Heart left ventricle (tissue), 16 donors: ENCODE measurements around the gene ME1. TPM values are rescaled to one million over a fixed set of nuclear protein-coding genes. Genes with fewer than 3 reads are reported as not detected.

Experiments used
- ATAC-seq, 4 donors: fragments of 200-7000 bp; cut with Tn5 transposase; one replicate each; pipeline ENCODE4 v1.9.1; 2020 to 2022; ENCODE audit warnings: moderate library complexity in 4 of 4, mild to moderate bottlenecking in 3 of 4, moderate number of reproducible peaks in 1 of 4
- DNase-seq, 5 donors: peaks; one replicate each; pipeline ENCODE4 v3.0.0-alpha.2; 2020
- H3K27ac ChIP-seq, 12 donors: fragments of 200-600 bp; sonication (generic) in 4 of 12; one replicate each; pipeline versions ENCODE4 v1.5.0 to v1.8.0; 2016 to 2022; ENCODE audit warnings: mild to moderate bottlenecking in 2 of 12
- H3K27me3 ChIP-seq, 9 donors: fragments of 200-600 bp; sonication (generic) in 2 of 9; one replicate each; pipeline versions ENCODE4 v1.5.1 to v1.8.0; 2016 to 2022; ENCODE audit warnings: mild to moderate bottlenecking in 3 of 9
- H3K36me3 ChIP-seq, 9 donors: fragments of 200-600 bp; sonication (generic) in 2 of 9; one replicate each; pipeline versions ENCODE4 v1.5.0 to v1.8.0; 2018 to 2022; ENCODE audit warnings: mild to moderate bottlenecking in 2 of 9
- H3K4me1 ChIP-seq, 12 donors: fragments of 200-600 bp; sonication (generic) in 4 of 12; one replicate each; pipeline versions ENCODE4 v1.5.0 to v1.8.0; 2016 to 2022; ENCODE audit warnings: mild to moderate bottlenecking in 3 of 12
- H3K4me3 ChIP-seq, 12 donors: fragments of 200-600 bp; sonication (generic) in 4 of 12; one replicate each; pipeline versions ENCODE4 v1.5.0 to v1.8.0; 2017 to 2022; ENCODE audit warnings: mild to moderate bottlenecking in 9 of 12, moderate library complexity in 4 of 12
- H3K9me3 ChIP-seq, 12 donors: fragments of 200-600 bp; sonication (generic) in 4 of 12; one replicate each; pipeline versions ENCODE4 v1.5.0 to v1.8.0; 2016 to 2022; ENCODE audit warnings: mild to moderate bottlenecking in 1 of 12
- CTCF ChIP-seq, 12 donors: fragments of 200-600 bp; sonication (generic) in 4 of 12; IDR thresholded peaks; one replicate each; pipeline versions ENCODE4 v1.5.0 to v1.8.0; 2018 to 2022; ENCODE audit warnings: antibody characterized with exemption in 12 of 12, mild to moderate bottlenecking in 5 of 12
- POLR2A ChIP-seq, 2 donors: fragments of 450-650 bp; IDR thresholded peaks; one replicate each; pipeline ENCODE4 v1.6.1; 2017; ENCODE audit warnings: antibody characterized with exemption in 2 of 2, mild to moderate bottlenecking in 2 of 2, moderate library complexity in 2 of 2
- WGBS, 4 donors: extraction: QIAGEN DNeasy Blood & Tissue Kit in 2 of 4; methylation state at CpG; one replicate each; pipeline versions ENCODE4 v1.1.5 to v1.1.7; 2013 to 2018; 5-methylcytosine and 5-hydroxymethylcytosine counted together
- intact Hi-C, 10 donors: fragments of 100-400 bp; cut with DNase I; formaldehyde crosslinking; loops; one replicate each; pipeline versions ENCODE4 v1.11.1 to v1.14.2; 2022
- polyA plus RNA-seq, 2 donors: library from polyadenylated mRNA; stranded (reverse); fragments of 200-250 nt; gene quantifications; one replicate each; pipeline ENCODE4 v1.2.3, GENCODE V29; 2013
- total RNA-seq, 9 donors: library from RNA; depleted of rRNA in 2 of 9; stranded (reverse); fragments of >200 nt in 2 of 9; fragmentation: NEBNext Ultra II Directional in 3 of 9; extraction: Animal tissue kit (Norgen Biotek cat#: 25700) in 3 of 9; gene quantifications; one replicate each; pipeline versions ENCODE4 v1.1.0 to v1.2.4, GENCODE V29; 2016 to 2023
- donor health status: ischemic (EF 13 %, LVEDD 7.1; RV severe dilation, severe dysfunction).
- donor health status: healthy with polysubstance abuse.
- donor health status: DM: no; HTN: yes; CAD: no.
- donor health status: DM: no; HTN: no; CAD: no.
- donor health status: ischemic (EF 25% LVEDD 6.9; RV normal size, moderate dysfunction).
- donor health status: ischemic (EF 25% LVEDD 5.7; RV mildly dilated, moderate dysfunction).
- donor health status: healthy.
- donor health status: DM: yes; HTN: yes; CAD: no.
- donor health status: ischemic (EF 35%, LVEDD 5.7; RV mildly dilated, moderate dysfunction).
- donor health status: nonischemic (EF 11% LVEDD 7.7; RV severe dilation, severe dysfunction).
- donor health status: DM: yes; HTN: yes; CAD: no.
- donor health status: PGD.
- donor health status: ischemic (EF 29% LVEDD 5.4; RV normal size, mild dysfunction).
- donor health status: nonischemic (EF 23%, LVEDD 6.1; RV moderate dilation, normal function).

The ME1 gene
- total and polyA plus RNA-seq, 11 donors, result 7.0 to 28.5 (median 18.1) TPM

GRCh38 chr6:83467620-83468036, 36.8 kb upstream of the ME1 start:
- Histone ChIP-seq H3K4me3 (no peak overlapping the region), H3K27ac (peak overlapping the region in 1 of 12 donors; percentile 86), H3K36me3 (no peaks in the 10 kb centered on the region), H3K27me3 (no peaks in the 10 kb centered on the region), H3K9me3 (no peaks in the 10 kb centered on the region), H3K4me1 (peaks cover 0 to 76% (median 0%) of the 10 kb centered on the region in 12 donors)
- TF ChIP-seq POLR2A (IDR thresholded peaks at IDR 0.05) (no peak), CTCF (IDR thresholded peaks at IDR 0.05) (no peak)
- peak; percentile 31 to 68 (median 53) for DNase-seq
- 58 to 71% (median 66%) methylated on average over 3 of the region's 3 CpGs for WGBS, 4 donors
- intact Hi-C loops, result loop anchor here in 1 of 10 donors (2.0 kb wide), 1 partner anchor 43 kb away; no protein-coding TSS in a partner anchor
- ATAC-seq, result peak in 3 of 4 donors; percentile 51 to 81 (median 62)

GRCh38 chr6:83466328-83466727, 35.5 kb upstream of the ME1 start:
- H3K9me3 ChIP-seq, result no peaks in the 10 kb centered on the region
- no peaks in the 10 kb centered on the region for H3K27me3 ChIP-seq
- H3K4me1 ChIP-seq, result peaks cover 0 to 63% (median 0%) of the 10 kb centered on the region in 12 donors
- no peaks in the 10 kb centered on the region for H3K36me3 ChIP-seq
- no peak for TF ChIP-seq CTCF (IDR thresholded peaks at IDR 0.05)
- TF ChIP-seq POLR2A (IDR thresholded peaks at IDR 0.05), result no peak
- H3K4me3 ChIP-seq, result no peak overlapping the region
- ATAC-seq (no peak), DNase-seq (no peak)
- 85 to 90% (median 86%) methylated on average over 6 of the region's 6 CpGs for WGBS, 4 donors
- intact Hi-C loops, result no loop called here
- peak overlapping the region in 1 of 12 donors; percentile 86 for H3K27ac ChIP-seq

GRCh38 chr6:83464381-83465140, 33.7 kb upstream of the ME1 start:
- WGBS, 4 donors, result 89 to 96% (median 91%) methylated on average over 5 of the region's 5 CpGs
- Histone ChIP-seq H3K9me3 (no peaks in the 10 kb centered on the region), H3K4me1 (peaks cover 0 to 51% (median 0%) of the 10 kb centered on the region in 12 donors), H3K4me3 (no peak overlapping the region), H3K27ac (peak overlapping the region in 1 of 12 donors; percentile 47), H3K27me3 (no peaks in the 10 kb centered on the region), H3K36me3 (no peaks in the 10 kb centered on the region)
- ATAC-seq (no peak), DNase-seq (no peak)
- no peak for TF ChIP-seq CTCF (IDR thresholded peaks at IDR 0.05)
- no peak for TF ChIP-seq POLR2A (IDR thresholded peaks at IDR 0.05)
- intact Hi-C loops, result no loop called here

GRCh38 chr6:83463886-83464285, 33.0 kb upstream of the ME1 start:
- Histone ChIP-seq H3K4me1 (peaks cover 0 to 51% (median 0%) of the 10 kb centered on the region in 12 donors), H3K27me3 (no peaks in the 10 kb centered on the region), H3K27ac (peak overlapping the region in 1 of 12 donors; percentile 47), H3K4me3 (no peak overlapping the region), H3K36me3 (no peaks in the 10 kb centered on the region), H3K9me3 (no peaks in the 10 kb centered on the region)
- ATAC-seq (peak in 2 of 4 donors; percentile 15 to 63), DNase-seq (no peak)
- TF ChIP-seq POLR2A (IDR thresholded peaks at IDR 0.05) (no peak), CTCF (IDR thresholded peaks at IDR 0.05) (no peak)
- intact Hi-C loops, result no loop called here
- WGBS, 4 donors, result 56 to 66% (median 57%) methylated on average over 2 of the region's 2 CpGs
